Neural cell (in vitro differentiated cells): Measurements from ENCODE around the gene TBC1D5. TPM values are rescaled to one million over a fixed set of nuclear protein-coding genes. Genes with fewer than 3 reads are reported as not detected.

ENCODE experiments used
- H2AFZ ChIP-seq: fragments of 200-600, 300-800 bp; sonication (generic), shearing (Covaris generic); 2 replicates; pipeline ENCODE4 v1.6.0; 2014; ENCODE audit warnings: low read depth, mild to moderate bottlenecking, antibody characterized with exemption, low read length, moderate library complexity
- H3F3A ChIP-seq: fragments of 200-600 bp; shearing (Covaris generic); 2 replicates; pipeline ENCODE4 v1.6.1; 2016; ENCODE audit warnings: mild to moderate bottlenecking, moderate library complexity, mixed read lengths, antibody characterized with exemption, low read length; ENCODE audit not compliant: insufficient read depth, poor library complexity, severe bottlenecking
- H3K27ac ChIP-seq: fragments of 200-600, 300-800 bp; sonication (generic), shearing (Covaris generic); 2 replicates; pipeline ENCODE4 v1.5.1; 2014; ENCODE audit warnings: mild to moderate bottlenecking, low read length, moderate library complexity
- H3K27me3 ChIP-seq: fragments of 300-800, 200-600 bp; sonication (generic), shearing (Covaris generic); 2 replicates; pipeline ENCODE4 v1.6.0; 2014; ENCODE audit warnings: mild to moderate bottlenecking, low read depth, low read length, moderate library complexity; ENCODE audit not compliant: insufficient read depth
- H3K36me3 ChIP-seq: fragments of 300-800, 200-600 bp; sonication (generic), shearing (Covaris generic); 2 replicates; pipeline ENCODE4 v1.5.1; 2014; ENCODE audit warnings: mild to moderate bottlenecking, antibody characterized with exemption, low read length, moderate library complexity; ENCODE audit not compliant: insufficient read depth
- H3K4me2 ChIP-seq: fragments of 300-800, 200-600 bp; sonication (generic), shearing (Covaris generic); 2 replicates; pipeline ENCODE4 v1.6.0; 2014; ENCODE audit warnings: mild to moderate bottlenecking, low read length
- H3K4me3 ChIP-seq: fragments of 300-800, 200-600 bp; sonication (generic), shearing (Covaris generic); 2 replicates; pipeline ENCODE4 v1.5.1; 2014; ENCODE audit warnings: mild to moderate bottlenecking, low read length, moderate library complexity
- H3K79me2 ChIP-seq: fragments of 200-600 bp; shearing (Covaris generic); replicated peaks from 2 replicates; pipeline ENCODE4 v1.6.0; 2014; ENCODE audit warnings: mild to moderate bottlenecking, low read length, moderate library complexity; ENCODE audit not compliant: insufficient read depth
- H3K9ac ChIP-seq: fragments of 300-800, 200-600 bp; sonication (generic), shearing (Covaris generic); 2 replicates; pipeline ENCODE4 v1.6.1; 2016; ENCODE audit warnings: mild to moderate bottlenecking, low read length, mixed read lengths
- H3K9me2 ChIP-seq: fragments of 200-600 bp; shearing (Covaris generic); 2 replicates; pipeline ENCODE4 v1.6.1; 2016; ENCODE audit warnings: mild to moderate bottlenecking, low read length, mixed read lengths; ENCODE audit not compliant: insufficient read depth
- H3K9me3 ChIP-seq: fragments of 200-600, 300-800 bp; sonication (generic), shearing (Covaris generic); 2 replicates; pipeline ENCODE4 v1.6.1; 2016; ENCODE audit warnings: mild to moderate bottlenecking, mixed run types, low read length, moderate library complexity, mixed read lengths
- H4K20me1 ChIP-seq: fragments of 200-600 bp; shearing (Covaris generic); 2 replicates; pipeline ENCODE4 v1.6.1; 2016; ENCODE audit warnings: mild to moderate bottlenecking, mixed run types; ENCODE audit not compliant: insufficient read depth
- CTCF ChIP-seq: fragments of 450-650 bp; IDR thresholded peaks from 2 replicates; pipeline ENCODE4 v1.5.1; 2014; ENCODE audit warnings: antibody characterized with exemption, mild to moderate bottlenecking, moderate library complexity; ENCODE audit not compliant: poor library complexity, severe bottlenecking
- EP300 ChIP-seq: fragments of 450-650 bp; conservative IDR thresholded peaks from 2 replicates; pipeline ENCODE4 v1.6.1; 2014; ENCODE audit warnings: antibody characterized with exemption, mild to moderate bottlenecking, moderate library complexity; ENCODE audit not compliant: poor library complexity, severe bottlenecking
- EZH2 ChIP-seq: fragments of 200-600, 300-800 bp; shearing (Covaris generic), sonication (generic); IDR thresholded peaks from 2 replicates; pipeline ENCODE4 v1.6.1; 2014; ENCODE audit warnings: antibody characterized with exemption, low read length, borderline replicate concordance, mild to moderate bottlenecking; ENCODE audit not compliant: insufficient read depth, poor library complexity, severe bottlenecking
- MXI1 ChIP-seq: fragments of 450-650 bp; conservative IDR thresholded peaks from 2 replicates; pipeline ENCODE4 v1.6.1; 2014; ENCODE audit warnings: antibody characterized with exemption, mild to moderate bottlenecking; ENCODE audit not compliant: poor library complexity, severe bottlenecking
- POLR2AphosphoS5 ChIP-seq: IDR thresholded peaks from 2 replicates; pipeline ENCODE4 v1.6.1; 2012
- RAD21 ChIP-seq: fragments of 450-650 bp; conservative IDR thresholded peaks from 2 replicates; pipeline ENCODE4 v1.6.1; 2014; ENCODE audit warnings: antibody characterized with exemption, mild to moderate bottlenecking, moderate library complexity
- REST ChIP-seq: IDR thresholded peaks from 2 replicates; pipeline ENCODE4 v1.6.1; 2012; ENCODE audit warnings: borderline replicate concordance
- SMC3 ChIP-seq: fragments of 450-650 bp; conservative IDR thresholded peaks from 2 replicates; pipeline ENCODE4 v1.6.1; 2014; ENCODE audit warnings: antibody characterized with exemption, mild to moderate bottlenecking, moderate library complexity; ENCODE audit not compliant: poor library complexity
- TAF1 ChIP-seq: IDR thresholded peaks from 2 replicates; pipeline ENCODE4 v1.6.1; 2012; ENCODE audit warnings: low read depth
- polyA plus RNA-seq: library from polyadenylated mRNA; depleted of rRNA; stranded (reverse); fragments of >200 nt; gene quantifications from 2 replicates; pipeline ENCODE4 v1.2.3, GENCODE V29; 2014

Gene TBC1D5
- polyA plus RNA-seq, 1 donor from 2014 or later: 28.3 TPM

GRCh38 chr3:17322106-17322793 lies 420.2 kb downstream of the TBC1D5 start:
- TF ChIP-seq RAD21: no peak
- TF ChIP-seq EP300: no peak
- TF ChIP-seq CTCF: no peak
- TF ChIP-seq TAF1: no peak
- no peak for TF ChIP-seq REST
- no peak for TF ChIP-seq EZH2
- no peak for TF ChIP-seq MXI1
- no peak for TF ChIP-seq SMC3
- Histone ChIP-seq H3K4me2 (no peak overlapping the region), H3K79me2 (no peaks in the 10 kb centered on the region)

GRCh38 chr3:17320266-17320665 lies 422.2 kb downstream of the TBC1D5 start:
- TF ChIP-seq SMC3 (no peak), CTCF (no peak), EZH2 (no peak), MXI1 (no peak), RAD21 (no peak), REST (no peak), EP300 (no peak), POLR2AphosphoS5 (no peak), TAF1 (no peak)

More at GRCh38 chr3:17322106-17322793, 420.2 kb downstream of the TBC1D5 start:
- Histone ChIP-seq H3K4me3 (no peak overlapping the region), H2AFZ (no peak overlapping the region), H3F3A (no peaks in the 10 kb centered on the region), H3K27ac (no peak overlapping the region), H3K27me3 (no peaks in the 10 kb centered on the region), H4K20me1 (no peaks in the 10 kb centered on the region), H3K9me2 (no peaks in the 10 kb centered on the region), H3K9ac (no peak overlapping the region), H3K36me3 (no peaks in the 10 kb centered on the region), H3K9me3 (no peaks in the 10 kb centered on the region)

More at GRCh38 chr3:17320266-17320665, 422.2 kb downstream of the TBC1D5 start:
- Histone ChIP-seq H3K9me3 (no peaks in the 10 kb centered on the region), H3K79me2 (no peaks in the 10 kb centered on the region), H3K27ac (no peak overlapping the region), H3K4me3 (no peak overlapping the region), H3K9me2 (no peaks in the 10 kb centered on the region), H3K27me3 (no peaks in the 10 kb centered on the region), H3K36me3 (no peaks in the 10 kb centered on the region), H3K9ac (no peak overlapping the region), H4K20me1 (no peaks in the 10 kb centered on the region), H3K4me2 (no peak overlapping the region), H3F3A (no peaks in the 10 kb centered on the region), H2AFZ (no peak overlapping the region)
